Dedifferentiated amniotic fluid mesenchymal stem cell (primary cell): ENCODE results near the gene KLF13.

Experiments
- DNase-seq: peaks from one replicate; pipeline ENCODE4 v3.0.0-alpha.2; 2016; ENCODE audit errors: extremely low spot score

The KLF13 gene

GRCh38 chr15:31316135-31316795 is 10.4 kb upstream of the KLF13 start:
- DNase-seq, result no peak

GRCh38 chr15:31317017-31317416 is 9.6 kb upstream of the KLF13 start:
- DNase-seq, result no peak

- DNase-seq, result no peak
Observed at GRCh38 chr15:31317421-31318327, 9.0 kb upstream of the KLF13 start.

- DNase-seq, result no peak
Observed at GRCh38 chr15:31318429-31318828, 8.2 kb upstream of the KLF13 start.

- no peak for DNase-seq
Observed at GRCh38 chr15:31320022-31320421, 6.6 kb upstream of the KLF13 start.

GRCh38 chr15:31321418-31321817 is 5.2 kb upstream of the KLF13 start:
- DNase-seq, result no peak

- no peak for DNase-seq
Observed at GRCh38 chr15:31322504-31322903, 4.1 kb upstream of the KLF13 start.

GRCh38 chr15:31323627-31324026 is 3.0 kb upstream of the KLF13 start:
- no peak for DNase-seq

- no peak for DNase-seq
Observed at GRCh38 chr15:31324186-31324585, 2.4 kb upstream of the KLF13 start.

GRCh38 chr15:31324806-31325594 is 1.6 kb upstream of the KLF13 start:
- DNase-seq, result no peak

- DNase-seq, result peak; percentile 34
Observed at GRCh38 chr15:31325595-31326155, 960 bp upstream of the KLF13 start.

GRCh38 chr15:31326875-31327668 is 437 bp downstream of the KLF13 start:
- DNase-seq, result peak; percentile 48

- no peak for DNase-seq
Observed at GRCh38 chr15:31327669-31328427, 1.2 kb downstream of the KLF13 start.

- peak; percentile 32 for DNase-seq
Observed at GRCh38 chr15:31328428-31328968, 1.9 kb downstream of the KLF13 start.

GRCh38 chr15:31328969-31329639 is 2.5 kb downstream of the KLF13 start:
- no peak for DNase-seq

GRCh38 chr15:31329640-31330010 is 3.0 kb downstream of the KLF13 start:
- DNase-seq, result no peak

GRCh38 chr15:31330111-31330785 is 3.6 kb downstream of the KLF13 start:
- DNase-seq, result no peak

GRCh38 chr15:31330836-31331235 is 4.2 kb downstream of the KLF13 start:
- no peak for DNase-seq

- DNase-seq, result no peak
Observed at GRCh38 chr15:31331389-31331788, 4.8 kb downstream of the KLF13 start.
